IMR-90 (cell line): ENCODE measurements around the gene ANTXR2. TPM values are rescaled to one million over a fixed set of nuclear protein-coding genes. Genes with fewer than 3 reads are reported as not detected.

ENCODE experiments used
- ATAC-seq: fragments of 200-7000 bp; cut with Tn5 transposase; 2 replicates; pipeline ENCODE4 v1.9.1; 2020; ENCODE audit warnings: low read depth, mild to moderate bottlenecking, moderate library complexity
- BruUV-seq: library from RNA; stranded (reverse); fragments of 400-500 nt; replicated peaks from 2 replicates; lab custom pipeline; 2021; lab: Mats Ljungman, UMichigan
- CTCF ChIA-PET: fragments of 300-600 bp; formaldehyde crosslinking; extraction: SDS; loops from one replicate; lab custom pipeline; 2021; ENCODE audit warnings: antibody characterized with exemption; lab: Yijun Ruan, JAX
- POLR2A ChIA-PET: fragments of 300-600 bp; sonication (Branson Sonifier 250); formaldehyde crosslinking; loops from one replicate; lab custom pipeline; 2022; ENCODE audit warnings: antibody characterized with exemption; ENCODE audit not compliant: unreplicated experiment; lab: Charles Lee
- DNase-seq: peaks from one replicate; pipeline ENCODE4 v3.0.0; 2013
- H2AFZ ChIP-seq: replicated peaks from 2 replicates; pipeline ENCODE3; 2013; ENCODE audit warnings: low read length, mild to moderate bottlenecking; ENCODE audit not compliant: poor library complexity
- H2AK5ac ChIP-seq: 2 replicates; pipeline ENCODE4 v1.6.1; 2013; ENCODE audit warnings: low read depth, low read length, inconsistent platforms
- H2AK9ac ChIP-seq: replicated peaks from 2 replicates; pipeline ENCODE3; 2013; ENCODE audit warnings: mild to moderate bottlenecking, low read depth, low read length, moderate library complexity; ENCODE audit not compliant: poor library complexity
- H2BK120ac ChIP-seq: 2 replicates; pipeline ENCODE4 v1.6.1; 2013; ENCODE audit warnings: low read depth, low read length, inconsistent platforms
- H2BK15ac ChIP-seq: 3 replicates; pipeline ENCODE4 v1.6.1; 2013; ENCODE audit warnings: low read depth, low read length, inconsistent platforms
- H2BK20ac ChIP-seq: 2 replicates; pipeline ENCODE4 v1.6.1; 2013; ENCODE audit warnings: low read depth, mild to moderate bottlenecking, inconsistent platforms, low read length, moderate library complexity
- H2BK5ac ChIP-seq: 2 replicates; pipeline ENCODE4 v1.6.1; 2013; ENCODE audit warnings: mild to moderate bottlenecking, low read depth, low read length, inconsistent platforms; ENCODE audit not compliant: poor library complexity, severe bottlenecking
- H3K14ac ChIP-seq: replicated peaks from 2 replicates; pipeline ENCODE4 v1.6.1; 2013; ENCODE audit warnings: low read depth, low read length, inconsistent platforms
- H3K18ac ChIP-seq: 2 replicates; pipeline ENCODE4 v1.6.1; 2013; ENCODE audit warnings: low read depth, low read length, control low read depth
- H3K23ac ChIP-seq: 2 replicates; pipeline ENCODE4 v1.6.1; 2013; ENCODE audit warnings: low read depth, low read length, inconsistent platforms
- H3K27ac ChIP-seq: 2 replicates; pipeline ENCODE4 v1.5.1; 2013; ENCODE audit warnings: mild to moderate bottlenecking, control low read depth, low read length; ENCODE audit not compliant: insufficient read depth
- H3K27me3 ChIP-seq: 2 replicates; pipeline ENCODE4 v1.6.1; 2013; ENCODE audit warnings: low read length; ENCODE audit not compliant: control insufficient read depth, insufficient read depth
- H3K36me3 ChIP-seq: 2 replicates; pipeline ENCODE4 v1.6.1; 2013; ENCODE audit warnings: low read length, mixed read lengths; ENCODE audit not compliant: control insufficient read depth, insufficient read depth
- H3K4ac ChIP-seq: 2 replicates; pipeline ENCODE4 v1.6.1; 2013; ENCODE audit warnings: low read depth, low read length, inconsistent platforms
- H3K4me1 ChIP-seq: 2 replicates; pipeline ENCODE4 v1.6.1; 2013; ENCODE audit warnings: low read length, mixed read lengths; ENCODE audit not compliant: control insufficient read depth, insufficient read depth
- H3K4me2 ChIP-seq: 2 replicates; pipeline ENCODE4 v1.6.1; 2013; ENCODE audit warnings: low read depth, mild to moderate bottlenecking, control low read depth, low read length, moderate library complexity
- H3K4me3 ChIP-seq: 2 replicates; pipeline ENCODE4 v1.5.1; 2013; ENCODE audit warnings: low read depth, mild to moderate bottlenecking, control low read depth, low read length, moderate library complexity; ENCODE audit not compliant: insufficient read depth
- H3K56ac ChIP-seq: 2 replicates; pipeline ENCODE4 v1.6.1; 2013; ENCODE audit warnings: low read length, inconsistent platforms; ENCODE audit not compliant: insufficient read depth; ENCODE audit errors: extremely low read depth
- H3K79me1 ChIP-seq, 2 experiments: 2 replicates each; pipeline ENCODE4 v1.6.1; 2013; ENCODE audit warnings: low read length in 2 of 2, inconsistent platforms in 1 of 2, low read depth in 1 of 2
- H3K9ac ChIP-seq: 2 replicates; pipeline ENCODE4 v1.6.1; 2013; ENCODE audit warnings: low read depth, low read length, control low read depth
- H3K9me1 ChIP-seq: 2 replicates; pipeline ENCODE4 v1.6.1; 2013; ENCODE audit warnings: low read length, inconsistent platforms; ENCODE audit not compliant: insufficient read depth
- H3K9me3 ChIP-seq: 2 replicates; pipeline ENCODE4 v1.6.1; 2013; ENCODE audit warnings: low read length; ENCODE audit not compliant: control insufficient read depth, insufficient read depth
- H4K20me1 ChIP-seq: 2 replicates; pipeline ENCODE4 v1.6.1; 2013; ENCODE audit warnings: low read length, inconsistent platforms; ENCODE audit not compliant: insufficient read depth
- H4K5ac ChIP-seq: 2 replicates; pipeline ENCODE4 v1.6.1; 2013; ENCODE audit warnings: mild to moderate bottlenecking, low read depth, low read length, control low read depth
- H4K8ac ChIP-seq, 2 experiments: 2 replicates each; pipeline ENCODE4 v1.6.1; 2013; ENCODE audit warnings: low read depth in 2 of 2, low read length in 2 of 2, control low read depth in 1 of 2, inconsistent platforms in 1 of 2
- H4K91ac ChIP-seq: 2 replicates; pipeline ENCODE4 v1.6.1; 2013; ENCODE audit warnings: low read depth, low read length, inconsistent platforms; ENCODE audit not compliant: insufficient read depth
- BHLHE40 ChIP-seq: fragments of 150-350 bp; IDR thresholded peaks from 2 replicates; pipeline ENCODE4 v1.6.1; 2016; ENCODE audit warnings: mild to moderate bottlenecking, low read depth, low read length
- CEBPB ChIP-seq: IDR thresholded peaks from 2 replicates; pipeline ENCODE4 v1.6.1; 2012; ENCODE audit warnings: low read depth, low read length, improper control_type of control experiment
- CHD1 ChIP-seq: IDR thresholded peaks from 2 replicates; pipeline ENCODE4 v1.6.1; 2012; ENCODE audit warnings: low read depth, low read length, improper control_type of control experiment
- CTCF ChIP-seq: conservative IDR thresholded peaks from 2 replicates; pipeline ENCODE4 v1.5.1; 2012; ENCODE audit warnings: mild to moderate bottlenecking, low read depth, low read length, improper control_type of control experiment
- FOS ChIP-seq: fragments of 150-350 bp; IDR thresholded peaks from 2 replicates; pipeline ENCODE4 v1.6.1; 2016; ENCODE audit warnings: low read depth, low read length
- MAFK ChIP-seq: IDR thresholded peaks from 2 replicates; pipeline ENCODE4 v1.6.1; 2012; ENCODE audit warnings: low read depth, low read length, improper control_type of control experiment
- MAZ ChIP-seq: IDR thresholded peaks from 2 replicates; pipeline ENCODE4 v1.6.1; 2012; ENCODE audit warnings: low read depth, mild to moderate bottlenecking, low read length, improper control_type of control experiment, moderate library complexity, borderline replicate concordance
- MXI1 ChIP-seq: IDR thresholded peaks from 2 replicates; pipeline ENCODE4 v1.6.1; 2012; ENCODE audit warnings: low read depth, mild to moderate bottlenecking, low read length, moderate library complexity, borderline replicate concordance
- NFE2L2 ChIP-seq: fragments of 150-350 bp; IDR thresholded peaks from 2 replicates; pipeline ENCODE4 v1.6.1; 2016; ENCODE audit warnings: low read depth, mild to moderate bottlenecking, low read length
- POLR2A ChIP-seq: IDR thresholded peaks from 2 replicates; pipeline ENCODE4 v1.6.1; 2012; ENCODE audit warnings: mild to moderate bottlenecking, low read depth, low read length
- RAD21 ChIP-seq: IDR thresholded peaks from 2 replicates; pipeline ENCODE4 v1.6.1; 2012; ENCODE audit warnings: low read length, improper control_type of control experiment
- RCOR1 ChIP-seq: IDR thresholded peaks from 2 replicates; pipeline ENCODE4 v1.6.1; 2012; ENCODE audit warnings: mild to moderate bottlenecking, low read length, improper control_type of control experiment; ENCODE audit not compliant: insufficient replicate concordance
- RFX5 ChIP-seq: IDR thresholded peaks from 2 replicates; pipeline ENCODE4 v1.8.0; 2012; ENCODE audit warnings: low read depth, mild to moderate bottlenecking, low read length, moderate library complexity
- SMC3 ChIP-seq: fragments of 150-350 bp; IDR thresholded peaks from 2 replicates; pipeline ENCODE4 v1.6.1; 2016; ENCODE audit warnings: low read depth, mild to moderate bottlenecking, antibody characterized with exemption, low read length, moderate library complexity
- WGBS, 2 experiments: methylation state at CpG; one replicate each; pipeline versions ENCODE4 v1.1.5 to v1.1.7; 2013; ENCODE audit warnings: missing lambda C conversion rate in 2 of 2; ENCODE audit not compliant: insufficient read length in 1 of 2; ENCODE audit errors: extremely low coverage in 2 of 2; 5-methylcytosine and 5-hydroxymethylcytosine counted together
- dilution Hi-C: fragments of 300-500 bp; cut with HindIII; formaldehyde crosslinking; loops from one replicate; pipeline ENCODE4 v1.14.3; 2018; ENCODE audit warnings: low sequenced_read_pairs; ENCODE audit not compliant: unreplicated experiment
- in situ Hi-C: fragments of 300-500 bp; cut with MboI; formaldehyde crosslinking; loops from 3 replicates; pipeline ENCODE4 v1.14.3; 2019; ENCODE audit warnings: low sequenced_read_pairs, inconsistent platforms, mixed read lengths
- intact Hi-C: fragments of 100-400 bp; cut with micrococcal nuclease; formaldehyde crosslinking; loops from 2 replicates; pipeline ENCODE4 v1.10.0; 2022
- polyA plus RNA-seq, 3 experiments: library from polyadenylated mRNA; depleted of rRNA; stranded (reverse); fragments of >200 nt; gene quantifications; 2 replicates each; pipeline ENCODE4 v1.2.3, GENCODE V29; 2012; ENCODE audit warnings: low replicate concordance in 1 of 3
- total RNA-seq: library from RNA; depleted of rRNA; stranded (reverse); fragments of >200 nt; gene quantifications from 2 replicates; pipeline ENCODE4 v1.2.3, GENCODE V29; 2012
- TF ChIP-seq, protein P1 (sequence below): fragments of 150-350 bp; IDR thresholded peaks from 2 replicates; pipeline ENCODE4 v1.6.1; 2017; ENCODE audit warnings: mild to moderate bottlenecking, antibody characterized with exemption, low read length, low read depth
- TF ChIP-seq, protein P2 (sequence below): fragments of 150-350 bp; IDR thresholded peaks from 2 replicates; pipeline ENCODE4 v1.6.1; 2016; ENCODE audit warnings: low read depth, mild to moderate bottlenecking, low read length, moderate library complexity, borderline replicate concordance

ANTXR2 gene
- total and polyA plus RNA-seq, 2 of the 4 experiments (the other 2 are of a cell fraction): 46.8 to 88.5 TPM

DNA sequence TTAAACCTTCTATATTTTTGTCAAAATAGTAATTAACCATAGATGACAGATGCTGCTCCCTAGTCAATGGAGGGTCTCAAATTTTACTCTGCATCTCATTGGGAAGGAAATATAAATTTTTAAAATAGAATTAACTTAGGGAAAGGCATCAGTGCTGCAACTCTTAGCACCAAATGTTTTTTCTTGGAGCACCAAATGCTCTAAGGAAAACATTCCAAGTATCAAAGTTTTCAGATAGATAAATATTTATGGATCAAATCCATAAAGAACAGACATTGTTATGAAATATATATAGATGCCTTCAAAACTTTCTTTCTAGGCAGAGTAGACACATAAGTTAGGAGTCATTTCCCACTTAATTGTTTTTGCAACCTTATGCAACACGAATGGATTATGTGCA lies 168.7 kb downstream of the ANTXR2 start:
- H2BK20ac ChIP-seq: no peak overlapping the region
- H4K5ac ChIP-seq: no peak overlapping the region
- DNase-seq (no peak), ATAC-seq (no peak)
- in situ Hi-C loops (no loop called here), intact Hi-C loops (no loop called here), dilution Hi-C loops (no loop called here)
- WGBS, 2 experiments: no CpG with 5 or more reads among the region's 1 CpG
- POLR2A ChIA-PET: no interaction called here
- H3K4me2 ChIP-seq: no peak overlapping the region
- no peak overlapping the region for H2BK120ac ChIP-seq
- CTCF ChIA-PET: interaction anchor here (0.6 kb wide), 1 partner anchor 12 kb away, joined by 3 read pairs; no protein-coding TSS in a partner anchor
- H3K9me3 ChIP-seq: no peaks in the 10 kb centered on the region
- H3K4ac ChIP-seq: no peak overlapping the region
- peaks cover 16% of the 10 kb centered on the region for H3K36me3 ChIP-seq
- H3K27ac ChIP-seq: no peak overlapping the region
- TF ChIP-seq RAD21: no peak
- TF ChIP-seq, protein P1, sequence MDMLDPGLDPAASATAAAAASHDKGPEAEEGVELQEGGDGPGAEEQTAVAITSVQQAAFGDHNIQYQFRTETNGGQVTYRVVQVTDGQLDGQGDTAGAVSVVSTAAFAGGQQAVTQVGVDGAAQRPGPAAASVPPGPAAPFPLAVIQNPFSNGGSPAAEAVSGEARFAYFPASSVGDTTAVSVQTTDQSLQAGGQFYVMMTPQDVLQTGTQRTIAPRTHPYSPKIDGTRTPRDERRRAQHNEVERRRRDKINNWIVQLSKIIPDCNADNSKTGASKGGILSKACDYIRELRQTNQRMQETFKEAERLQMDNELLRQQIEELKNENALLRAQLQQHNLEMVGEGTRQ: no peak
- no peak for TF ChIP-seq CEBPB
- no peak for TF ChIP-seq MXI1
- TF ChIP-seq SMC3: no peak
- no peak for TF ChIP-seq BHLHE40
- no peak for TF ChIP-seq CTCF
- TF ChIP-seq POLR2A: no peak
- TF ChIP-seq RFX5: no peak
- TF ChIP-seq FOS: no peak
- TF ChIP-seq NFE2L2: no peak
- no peak for TF ChIP-seq CHD1
- no peak for TF ChIP-seq RCOR1
- TF ChIP-seq MAZ: no peak
- TF ChIP-seq, protein P2, sequence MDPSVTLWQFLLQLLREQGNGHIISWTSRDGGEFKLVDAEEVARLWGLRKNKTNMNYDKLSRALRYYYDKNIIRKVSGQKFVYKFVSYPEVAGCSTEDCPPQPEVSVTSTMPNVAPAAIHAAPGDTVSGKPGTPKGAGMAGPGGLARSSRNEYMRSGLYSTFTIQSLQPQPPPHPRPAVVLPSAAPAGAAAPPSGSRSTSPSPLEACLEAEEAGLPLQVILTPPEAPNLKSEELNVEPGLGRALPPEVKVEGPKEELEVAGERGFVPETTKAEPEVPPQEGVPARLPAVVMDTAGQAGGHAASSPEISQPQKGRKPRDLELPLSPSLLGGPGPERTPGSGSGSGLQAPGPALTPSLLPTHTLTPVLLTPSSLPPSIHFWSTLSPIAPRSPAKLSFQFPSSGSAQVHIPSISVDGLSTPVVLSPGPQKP: no peak
- TF ChIP-seq MAFK: no peak
- no peak overlapping the region for H2BK15ac ChIP-seq
- H3K27me3 ChIP-seq: no peaks in the 10 kb centered on the region
- H2AFZ ChIP-seq: no peak overlapping the region
- H2AK5ac ChIP-seq: no peak overlapping the region
- no peak overlapping the region for H3K23ac ChIP-seq
- H4K8ac ChIP-seq: no peak overlapping the region
- no peaks in the 10 kb centered on the region; the same call in 1 of the 2 replicates for H3K9me1 ChIP-seq
- H3K4me3 ChIP-seq: no peak overlapping the region
- H3K14ac ChIP-seq: no peak overlapping the region
- H4K91ac ChIP-seq: no peak overlapping the region
- H3K18ac ChIP-seq: no peak overlapping the region
- peaks cover 11 to 16% of the 10 kb centered on the region in 2 experiments; a peak in 3 of 4 replicates for H3K79me1 ChIP-seq
- no peak overlapping the region for H2BK5ac ChIP-seq
- H2AK9ac ChIP-seq: no peak overlapping the region
- H4K20me1 ChIP-seq: no peaks in the 10 kb centered on the region
- BruUV-seq: no TSS peak
- H3K4me1 ChIP-seq: no peaks in the 10 kb centered on the region
- H3K56ac ChIP-seq: no peak overlapping the region
- H3K9ac ChIP-seq: no peak overlapping the region
